Esophagus mucosa (tissue), 1 donor: ENCODE measurements around the gene LMCD1. TPM values are rescaled to one million over a fixed set of nuclear protein-coding genes. Genes with fewer than 3 reads are reported as not detected.
"Not testable (repeated sequence)": the region's sequence is repeated elsewhere in the genome, so short reads cannot be mapped to it uniquely, and the experiment has no call there.

ENCODE experiments used
- ATAC-seq: fragments of 200-7000 bp; cut with Tn5 transposase; one replicate; pipeline ENCODE4 v1.9.1; 2020
- total RNA-seq: library from RNA; stranded (reverse); gene quantifications from one replicate; pipeline ENCODE4 v1.2.4, GENCODE V29; 2023
- donor health status: DM: yes; HTN: yes; CAD: no.

The LMCD1 gene
- total RNA-seq, 1 donor from 2014 or later = 13.0 TPM

DNA sequence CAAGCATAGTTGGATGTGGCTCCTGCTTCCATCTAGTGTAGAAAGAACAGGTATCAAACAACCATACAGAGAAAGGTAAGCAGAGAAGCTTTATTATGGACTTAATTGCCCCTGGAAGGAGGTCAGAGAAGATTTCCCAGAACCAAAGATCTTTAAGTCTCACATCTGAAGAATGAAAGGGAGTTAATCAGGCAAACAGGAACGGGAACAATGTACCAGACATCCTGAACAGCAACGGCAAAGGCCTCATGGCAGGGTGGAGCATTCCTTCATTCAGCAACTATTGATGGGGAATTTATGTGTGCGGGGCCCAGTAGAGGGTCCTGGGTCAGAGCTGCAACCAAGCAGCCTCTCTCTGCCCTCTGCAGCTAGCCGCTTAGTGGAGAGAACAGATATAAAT, 61.5 kb downstream of the LMCD1 start:
- ATAC-seq = no peak

DNA sequence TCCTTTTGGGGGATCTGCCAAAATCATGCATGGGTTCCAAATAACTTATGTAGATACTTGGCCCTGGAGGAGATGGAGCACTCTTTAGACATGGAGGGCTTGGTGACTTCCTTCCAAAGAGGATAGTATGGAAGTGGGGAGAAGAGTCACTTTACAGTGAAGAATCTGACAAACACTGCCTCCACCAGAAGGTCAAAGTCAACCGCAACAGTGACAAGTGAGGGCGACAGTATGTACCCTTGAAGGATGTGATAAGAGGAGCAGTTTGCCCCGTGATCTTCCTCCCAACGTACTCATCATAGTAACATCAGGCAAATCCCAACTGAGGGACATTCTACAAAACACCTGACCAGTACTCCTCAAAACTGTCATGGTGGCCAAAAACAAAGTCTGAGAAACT, 62.0 kb downstream of the LMCD1 start:
- no peak for ATAC-seq

DNA sequence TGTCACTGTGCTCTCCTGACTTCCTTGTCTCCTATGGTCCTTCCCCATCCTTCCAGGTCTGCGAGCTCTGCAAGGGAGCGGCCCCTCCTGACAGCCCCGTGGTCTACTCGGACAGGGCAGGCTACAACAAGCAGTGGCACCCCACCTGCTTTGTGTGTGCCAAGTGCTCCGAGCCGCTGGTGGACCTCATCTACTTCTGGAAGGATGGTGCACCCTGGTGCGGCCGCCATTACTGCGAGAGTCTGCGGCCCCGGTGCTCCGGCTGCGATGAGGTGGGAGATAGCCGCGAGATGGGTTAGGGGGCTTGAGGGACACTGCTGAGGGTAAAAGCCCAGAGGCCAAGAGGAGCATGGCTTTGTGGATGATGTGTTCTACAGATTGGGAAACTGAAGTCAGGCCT, 63.8 kb downstream of the LMCD1 start:
- peak; percentile 10 for ATAC-seq

DNA sequence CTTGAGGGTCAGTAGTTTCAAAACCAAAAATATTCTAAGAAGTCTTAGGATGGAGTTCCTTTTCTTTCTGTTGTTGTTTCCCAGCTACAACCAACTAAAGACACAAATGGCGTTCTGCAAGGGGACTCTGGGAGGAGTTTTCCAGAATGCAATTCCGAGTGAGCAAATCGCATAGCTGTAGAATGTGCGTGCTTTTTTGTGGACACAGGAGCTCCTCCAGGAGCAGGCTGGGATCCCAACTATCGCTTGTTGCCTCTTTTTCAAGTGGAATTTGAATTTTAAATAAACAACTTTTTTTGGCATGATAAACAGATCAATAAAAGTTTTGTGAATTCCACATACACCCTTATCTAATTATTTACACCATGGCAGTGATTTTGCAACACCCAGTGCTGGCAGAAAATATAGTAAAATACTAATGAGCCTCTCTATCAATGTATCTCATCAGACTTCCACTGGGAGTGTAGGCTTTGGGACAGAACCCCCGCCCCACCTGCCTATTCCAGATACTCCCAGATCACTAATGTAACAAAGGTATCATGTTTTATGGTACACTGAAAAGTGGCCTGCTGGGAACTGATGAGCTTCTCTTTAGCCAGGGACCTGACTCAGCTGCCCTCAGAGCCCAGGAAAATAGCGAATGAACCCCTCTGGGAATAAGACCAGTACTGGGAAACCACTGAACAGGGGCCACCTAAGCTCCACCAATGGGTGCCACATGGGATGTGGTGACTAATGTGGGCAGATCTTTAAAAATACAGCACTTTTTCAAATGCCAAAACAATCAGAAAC, 66.4 kb downstream of the LMCD1 start:
- no peak for ATAC-seq

DNA sequence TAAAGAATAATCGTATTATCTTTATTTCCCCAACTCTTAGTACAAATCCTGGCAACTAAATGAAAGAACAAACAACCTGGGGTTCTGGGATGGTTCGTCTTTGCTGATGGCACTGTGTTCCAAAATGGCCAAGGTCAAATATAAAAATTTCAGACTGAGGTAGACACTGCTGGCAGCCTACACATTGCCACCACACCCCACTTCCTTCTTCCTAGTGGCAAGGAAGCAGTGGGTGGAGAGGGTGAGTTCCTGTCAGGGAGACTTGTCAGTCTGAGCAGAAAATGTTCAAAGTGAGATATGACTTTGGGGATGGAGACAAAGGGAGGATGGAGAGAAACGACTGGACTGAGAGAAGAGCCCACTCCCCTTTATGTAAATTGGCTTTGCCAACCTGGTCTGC, 69.6 kb downstream of the LMCD1 start:
- ATAC-seq = peak; percentile 56

DNA sequence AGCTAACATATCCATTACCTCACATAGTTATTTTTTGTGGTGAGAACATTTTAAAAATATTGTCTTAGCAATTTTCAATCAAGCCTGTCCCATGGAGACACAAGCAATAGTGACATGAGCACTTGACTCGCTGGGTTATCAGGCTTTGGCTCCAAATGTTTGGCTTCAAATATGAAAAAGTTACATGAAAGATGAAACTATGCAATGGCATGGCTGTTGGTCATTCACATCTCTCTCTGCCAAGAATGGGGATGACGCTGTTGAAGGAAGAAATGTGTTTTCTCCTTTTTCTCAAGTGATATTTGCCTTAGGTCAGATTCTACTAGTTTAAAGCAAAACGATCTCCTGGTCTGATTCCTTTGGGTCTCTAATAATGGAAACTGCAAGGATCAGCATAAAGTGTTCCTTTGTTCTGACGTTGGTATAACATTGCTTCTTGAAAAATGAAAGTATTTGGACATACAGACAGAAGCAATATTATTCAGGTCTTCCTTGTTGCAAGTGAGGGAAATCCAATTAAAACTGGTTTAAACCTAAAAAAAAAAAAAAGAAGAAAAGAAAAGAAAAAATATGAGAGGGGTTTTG, 71.8 kb downstream of the LMCD1 start:
- no peak for ATAC-seq

DNA sequence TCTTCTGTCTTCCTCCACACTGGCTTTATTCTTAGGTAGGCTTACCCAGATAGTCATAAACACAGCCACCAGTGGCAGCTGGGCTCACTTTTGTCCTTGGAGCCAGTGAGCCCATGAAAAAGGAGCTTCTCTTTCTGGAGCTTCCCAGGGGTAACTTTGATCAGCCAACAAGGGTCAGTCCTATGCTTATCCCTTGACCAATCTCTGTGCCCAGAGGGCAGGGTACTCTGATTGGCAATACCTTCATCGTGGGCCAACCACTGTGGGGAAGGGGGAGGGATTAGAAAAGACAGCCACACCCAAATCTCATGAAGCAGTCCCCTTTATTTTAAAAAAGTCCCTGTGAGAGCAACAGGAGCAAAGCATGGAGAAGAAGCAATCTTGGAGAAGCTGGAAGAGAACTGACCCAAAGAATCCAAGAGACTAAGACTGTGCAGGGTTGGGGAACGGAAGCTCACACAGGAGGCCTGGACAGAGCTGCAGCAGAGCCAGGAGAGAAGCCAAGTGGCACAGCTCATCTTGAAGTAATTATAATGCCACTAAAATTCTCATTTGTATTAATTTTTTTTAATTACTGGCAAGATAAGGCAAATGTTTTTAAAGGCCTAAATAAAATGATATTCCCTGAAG, 72.5 kb downstream of the LMCD1 start:
- ATAC-seq = no peak

DNA sequence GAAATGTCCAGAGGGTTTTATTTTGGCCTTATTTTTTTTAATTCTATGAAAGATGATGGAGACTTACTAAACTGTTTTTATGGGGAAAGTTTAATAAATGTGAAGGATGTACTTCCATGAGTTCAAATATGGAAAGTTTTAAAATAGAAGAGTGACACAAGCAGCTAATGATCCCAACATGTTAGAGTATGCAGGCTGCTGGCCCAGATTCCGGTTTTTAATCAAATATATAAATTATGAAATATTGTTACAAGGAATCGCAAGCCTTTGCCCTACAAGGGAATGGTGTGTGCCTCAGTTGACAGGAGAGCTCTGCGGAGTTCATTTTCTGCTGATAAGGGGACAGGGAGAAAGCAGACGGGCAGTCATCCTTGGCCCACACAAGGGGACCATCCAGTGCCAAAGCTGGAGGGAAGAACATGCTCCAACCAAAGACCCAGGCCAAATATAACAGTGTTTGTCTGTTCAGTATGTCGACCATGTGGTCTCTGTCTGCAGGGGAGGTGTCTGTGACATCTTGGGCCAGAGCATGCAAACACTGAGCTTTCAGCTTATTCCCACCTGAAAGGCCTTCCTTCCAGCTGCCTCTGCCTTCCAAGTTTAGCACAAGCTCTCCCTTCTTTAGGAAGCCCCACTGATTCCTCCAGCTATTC, 73.2 kb downstream of the LMCD1 start:
- ATAC-seq = no peak

DNA sequence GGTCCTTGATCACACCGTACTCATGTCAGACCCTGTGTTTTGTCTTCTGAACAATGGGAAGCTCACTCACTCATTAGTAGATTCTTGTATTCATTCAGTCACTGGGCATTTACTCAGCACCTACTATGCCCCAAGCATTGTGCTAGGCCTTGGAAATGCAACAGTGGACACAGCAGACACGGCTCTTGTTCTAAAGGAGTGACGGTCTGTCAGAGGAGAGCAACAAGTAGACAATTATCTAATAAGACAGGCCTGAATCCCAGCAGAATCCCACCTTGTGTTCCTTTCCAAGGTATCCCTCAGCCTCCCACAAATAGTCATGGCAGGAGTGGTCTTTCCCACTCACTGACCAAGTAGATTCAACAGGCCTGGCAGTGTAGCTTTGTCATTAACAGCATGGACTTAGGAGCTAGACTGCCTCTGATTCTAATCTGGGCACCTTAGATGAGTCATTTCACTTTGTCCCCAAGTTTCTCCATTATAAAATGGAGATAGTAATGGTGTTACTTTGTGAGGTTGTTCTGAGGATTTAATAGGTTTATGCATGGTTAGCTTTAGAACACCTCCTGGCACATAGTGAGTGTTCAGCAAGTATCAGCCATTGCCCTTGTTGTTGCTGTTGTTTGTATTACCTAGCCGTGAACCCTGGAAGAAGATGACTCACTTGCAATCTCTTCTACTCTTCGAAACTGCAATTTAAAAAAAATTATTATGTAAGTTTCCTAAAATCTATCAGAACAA, 73.9 kb downstream of the LMCD1 start:
- peak; percentile 73 for ATAC-seq

DNA sequence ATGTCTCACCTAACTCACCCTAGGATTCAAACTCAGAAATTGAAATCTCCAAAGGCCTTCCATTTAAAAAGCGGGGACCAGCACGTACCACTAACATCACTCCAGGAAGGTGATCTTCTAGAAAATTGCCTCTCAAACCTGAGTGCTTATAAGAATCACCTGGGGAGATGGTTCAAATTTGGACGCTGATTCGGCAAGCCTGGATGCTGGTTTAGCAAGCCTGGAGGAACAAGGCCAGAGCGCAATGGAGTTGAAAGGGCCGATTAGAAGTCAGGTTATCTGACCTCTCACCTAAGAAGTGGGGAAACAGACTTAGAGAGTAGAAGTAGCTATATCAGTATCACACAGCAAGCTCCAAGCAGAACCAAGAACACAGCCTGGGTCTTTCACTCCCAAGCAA, 74.8 kb downstream of the LMCD1 start:
- no peak for ATAC-seq

DNA sequence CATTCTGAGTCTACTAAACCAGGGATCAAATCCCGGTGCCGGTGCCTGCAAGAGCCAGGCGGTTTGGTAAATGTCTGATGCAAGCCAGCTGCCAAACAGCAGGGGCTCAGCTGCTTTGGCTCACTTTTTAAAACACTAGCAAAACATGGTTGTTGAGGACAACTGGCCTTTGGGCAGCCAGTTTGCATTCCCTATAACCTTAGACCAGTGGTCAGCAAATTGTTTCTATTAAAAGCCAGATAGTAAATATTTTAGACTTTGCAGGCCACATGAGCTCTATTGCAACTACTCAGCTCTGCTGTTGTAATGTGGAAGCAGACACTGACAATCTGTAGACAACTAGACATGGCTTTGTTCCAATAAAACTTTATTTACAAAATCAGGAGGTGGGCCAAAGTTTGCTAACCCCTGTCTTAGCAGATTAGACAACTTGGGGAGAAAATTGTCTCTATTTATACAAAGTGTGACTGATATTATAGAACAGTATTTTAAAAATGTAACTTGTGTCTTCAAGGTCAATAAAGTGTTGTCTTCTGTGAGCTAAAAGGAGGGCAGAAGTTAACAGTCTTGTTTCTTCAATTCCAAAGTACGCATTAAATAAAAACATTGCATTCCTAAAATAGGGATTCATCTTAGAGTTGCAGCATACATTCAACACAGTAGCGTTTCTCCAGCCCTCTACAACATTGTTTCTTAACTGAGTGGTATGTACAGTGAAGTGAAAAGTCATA, 75.4 kb downstream of the LMCD1 start:
- ATAC-seq = no peak

DNA sequence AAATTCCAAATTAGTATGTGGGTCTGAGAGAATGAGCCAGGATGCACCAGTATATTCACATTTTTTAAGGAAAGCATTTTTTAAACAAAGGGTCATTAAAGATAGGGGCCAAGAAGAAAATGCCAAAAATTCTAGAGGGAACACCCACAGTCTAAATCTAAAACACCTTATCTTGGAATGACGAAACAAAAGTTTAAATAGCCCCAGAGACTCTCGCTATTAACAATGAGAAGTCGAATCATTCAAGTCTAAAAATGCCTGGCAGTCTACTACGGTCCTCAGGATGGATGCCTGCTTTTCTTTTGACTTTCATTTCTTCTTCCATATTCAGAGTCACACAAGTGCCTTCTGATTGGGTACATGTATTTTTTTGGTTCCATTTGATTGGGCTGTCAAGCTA, 76.7 kb downstream of the LMCD1 start:
- no peak for ATAC-seq

DNA sequence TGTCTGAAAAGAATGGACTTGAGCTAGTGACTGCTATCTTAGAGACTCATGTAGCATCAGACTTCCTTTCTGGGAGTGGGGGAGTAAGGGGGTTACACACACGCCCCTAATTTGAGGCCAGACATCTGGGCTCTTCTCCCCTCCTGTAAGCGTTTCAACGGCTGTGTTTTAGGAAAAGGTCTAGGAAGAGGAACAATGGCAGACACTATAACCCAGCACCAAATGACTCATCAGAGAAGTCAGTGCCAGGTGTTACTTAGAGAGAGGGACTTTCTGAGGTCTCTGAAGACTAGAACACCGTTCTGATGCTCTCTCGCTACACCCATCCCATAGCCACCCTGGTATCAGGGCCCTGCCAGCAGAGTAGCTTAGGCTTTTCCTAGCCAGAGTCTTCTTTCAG, 77.5 kb downstream of the LMCD1 start:
- ATAC-seq = peak; percentile 26

DNA sequence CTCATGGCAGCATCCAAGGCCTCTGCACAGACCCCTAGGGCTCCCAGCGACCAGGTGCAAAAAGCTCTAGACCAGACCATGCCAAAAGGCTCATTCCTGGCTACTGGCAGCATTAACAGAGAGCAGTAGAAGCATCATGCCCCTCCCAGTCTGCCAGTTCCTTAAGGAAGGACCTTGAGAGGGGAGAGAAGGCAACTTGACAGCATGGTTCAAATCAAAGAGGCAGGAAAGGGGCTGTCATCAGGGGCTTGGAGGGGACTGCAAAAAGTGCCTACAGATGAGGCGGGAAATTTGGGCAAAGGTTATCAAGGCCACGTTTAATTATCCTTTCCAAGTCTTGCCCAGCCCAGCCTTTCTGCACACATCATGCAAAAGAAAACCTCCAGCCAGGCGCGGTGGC, 78.3 kb downstream of the LMCD1 start:
- no peak for ATAC-seq

DNA sequence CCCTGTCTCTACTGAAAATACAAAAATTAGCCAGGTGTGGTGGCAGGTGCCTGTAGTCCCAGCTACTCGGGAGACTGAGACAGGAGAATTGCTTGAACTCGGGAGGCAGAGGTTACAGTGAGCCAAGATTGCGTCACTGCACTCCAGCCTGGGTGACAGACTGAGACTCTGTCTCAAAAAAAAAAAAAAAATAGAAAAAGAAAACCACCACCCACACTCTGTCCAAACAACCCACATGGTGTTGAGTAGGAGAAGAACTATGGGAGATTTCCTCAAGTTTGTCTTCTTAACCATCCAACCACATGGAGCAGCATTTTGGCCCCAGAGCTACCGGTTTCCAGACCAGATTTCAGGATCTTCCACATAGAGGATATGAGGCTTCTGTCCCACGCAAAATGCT, 78.8 kb downstream of the LMCD1 start:
- not testable (repeated sequence) for ATAC-seq

DNA sequence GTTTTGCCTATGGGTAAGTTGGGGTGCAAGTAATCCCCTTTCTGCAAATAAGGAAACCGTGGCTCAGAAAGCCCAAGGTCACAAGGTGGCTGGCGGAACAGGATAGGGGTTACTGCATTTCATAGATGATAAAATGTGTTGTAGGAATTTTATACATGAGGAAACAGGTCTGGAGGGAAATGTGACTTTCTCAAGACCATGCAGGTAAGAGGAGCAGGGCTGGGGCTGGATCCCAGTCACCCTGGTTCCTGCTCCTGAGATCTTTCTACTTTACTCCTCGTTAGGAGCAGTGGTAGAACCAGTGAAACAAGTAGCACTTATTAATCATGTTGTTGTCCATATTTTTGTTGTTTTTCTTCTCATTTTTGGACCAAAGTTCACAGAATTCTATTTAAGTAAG, 79.8 kb downstream of the LMCD1 start:
- ATAC-seq = peak; percentile 51

DNA sequence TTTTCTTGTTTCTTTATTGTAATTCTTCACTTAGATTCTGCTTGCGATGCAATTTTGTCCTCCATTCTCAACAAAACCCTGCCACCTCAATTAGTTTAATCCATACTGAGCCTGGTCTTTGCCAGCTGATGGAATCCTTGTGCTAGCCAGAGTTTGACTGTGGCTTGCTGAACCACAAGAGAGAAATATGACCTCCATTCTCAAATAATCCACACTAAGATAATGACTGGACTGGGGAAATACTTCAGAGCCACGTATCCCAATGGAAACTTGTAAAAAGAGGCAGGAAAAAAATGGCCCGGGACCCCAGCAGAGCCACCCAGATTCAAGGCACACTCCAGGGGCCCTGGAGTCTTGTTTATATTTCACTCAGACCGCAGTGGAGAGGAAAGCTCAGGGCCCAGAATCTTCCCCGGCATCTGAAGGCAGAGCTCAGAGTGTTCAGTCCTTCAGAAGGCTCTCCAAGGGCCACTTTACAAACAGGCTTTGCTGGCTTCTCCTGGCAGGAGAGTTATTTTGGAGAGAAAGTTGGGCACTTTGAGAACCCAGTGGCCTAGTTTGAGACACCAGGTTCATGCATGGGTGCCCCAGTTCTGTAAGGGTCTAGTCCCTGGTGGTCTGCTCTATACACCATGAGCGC, 80.3 kb downstream of the LMCD1 start:
- ATAC-seq = no peak

DNA sequence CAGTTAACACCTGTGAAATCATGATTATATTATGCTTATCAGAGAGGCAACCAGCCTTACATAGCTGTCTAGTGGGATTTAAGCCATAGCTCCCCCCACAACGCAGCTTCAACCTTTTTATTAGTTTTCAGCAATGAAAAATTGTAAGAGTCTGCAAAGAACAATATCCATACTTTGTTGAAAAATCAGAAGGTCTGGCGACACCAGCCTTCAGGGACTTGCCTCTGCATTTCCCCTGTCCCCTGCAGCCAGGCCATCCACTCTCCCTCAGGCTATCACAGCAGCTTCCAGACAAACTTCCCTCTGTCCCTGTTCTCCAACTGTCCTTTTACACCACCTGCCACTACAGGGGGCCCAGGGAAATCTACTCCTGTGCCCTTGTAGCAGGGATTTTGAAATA, 83.0 kb downstream of the LMCD1 start:
- no peak for ATAC-seq

DNA sequence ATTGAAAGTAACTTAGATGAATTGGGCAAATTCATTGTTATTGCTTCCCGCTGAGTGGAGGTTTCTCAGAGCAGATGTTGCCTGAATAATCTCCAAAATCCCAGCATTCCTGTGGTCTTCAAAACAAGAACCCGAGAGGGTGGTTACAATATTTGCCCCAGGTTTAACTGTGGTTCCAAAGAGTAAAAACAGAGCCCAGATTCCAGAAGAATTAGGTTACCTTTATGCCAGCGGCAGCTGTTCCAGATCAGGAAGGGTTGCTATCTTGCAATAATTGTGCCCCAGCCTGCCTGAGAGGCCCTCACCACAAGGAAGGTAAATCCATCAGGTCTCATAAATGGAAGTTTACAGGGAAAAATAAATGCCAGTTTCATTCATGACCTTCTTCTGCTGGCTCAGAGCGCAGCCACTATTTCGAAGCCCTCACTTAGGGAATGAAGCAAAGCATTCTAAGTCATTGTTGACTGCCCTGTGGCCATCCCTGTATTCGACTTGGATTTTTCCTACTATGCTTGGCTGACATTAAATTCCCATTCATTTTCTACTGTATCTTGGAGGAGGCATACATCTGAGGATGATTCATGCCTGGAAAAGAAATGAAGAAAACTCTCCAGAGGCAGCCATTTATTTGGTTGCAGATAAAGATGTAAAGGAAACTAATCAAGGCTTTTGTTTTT, 88.4 kb downstream of the LMCD1 start:
- ATAC-seq = no peak

DNA sequence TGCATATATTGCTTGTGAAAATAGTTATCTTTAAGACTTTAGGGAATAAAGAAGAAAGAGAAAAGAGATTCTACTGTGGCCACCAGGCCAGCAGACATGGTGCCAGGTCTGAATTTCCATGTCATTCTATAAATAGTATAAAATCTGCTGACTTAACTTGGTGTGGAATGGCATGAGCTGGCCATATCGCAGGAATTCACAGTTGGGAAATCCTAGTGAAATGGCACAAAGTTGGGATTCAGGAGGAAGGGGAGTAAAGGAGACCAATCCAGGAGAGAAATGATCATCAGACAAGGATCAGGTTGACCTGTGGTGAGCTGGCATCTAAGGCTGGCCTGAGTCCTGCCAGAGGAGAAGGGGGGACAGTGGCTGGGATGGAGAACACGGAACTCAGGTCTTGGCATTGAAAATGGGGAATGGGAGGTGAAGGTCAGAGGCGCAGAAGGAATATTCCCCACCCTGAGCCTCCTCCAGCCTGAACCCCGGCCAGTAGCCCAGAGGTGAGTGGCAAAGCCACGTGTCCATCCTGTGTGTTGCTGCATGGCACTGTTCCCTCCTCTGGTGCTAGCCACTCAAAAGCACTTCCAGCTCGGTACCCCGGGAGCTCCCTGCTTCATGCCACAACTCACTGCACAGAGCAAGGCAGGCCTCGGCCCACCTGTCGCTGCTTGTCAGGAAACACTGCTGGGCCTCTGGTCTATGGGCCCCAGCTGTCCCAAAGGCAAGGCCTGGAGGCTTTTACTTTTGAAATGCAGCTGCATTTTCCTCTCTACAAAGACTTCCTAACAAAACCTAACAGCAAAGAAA, 91.6 kb downstream of the LMCD1 start:
- no peak for ATAC-seq
